Stimulated activated CD4-positive, alpha-beta T cell treated with anti-CD3 and anti-CD28 coated beads, Interleukin-1b, Interleukin-23, amount 100 ng/mL, for 24 hours (primary cell): ENCODE measurements around the gene BRWD1.

Experiments used
- DNase-seq, 4 experiments: peaks; one replicate each; pipeline ENCODE4 v3.0.0-alpha.2; 2020; ENCODE audit warnings: low read depth in 4 of 4, low spot score in 1 of 4

Gene BRWD1

GRCh38 chr21:39204134-39204533 is 109.3 kb downstream of the BRWD1 start:
- no peak for DNase-seq

- no peak for DNase-seq
Observed at GRCh38 chr21:39198800-39199199, 114.6 kb downstream of the BRWD1 start.

GRCh38 chr21:39197448-39198233 is 115.8 kb downstream of the BRWD1 start:
- DNase-seq = no peak

GRCh38 chr21:39196838-39197237 is 116.6 kb downstream of the BRWD1 start:
- DNase-seq = no peak

- no peak for DNase-seq
Observed at GRCh38 chr21:39196310-39196709, 117.1 kb downstream of the BRWD1 start.

GRCh38 chr21:39193380-39193779 is 120.1 kb downstream of the BRWD1 start:
- no peak for DNase-seq

GRCh38 chr21:39189857-39190604 is 123.4 kb downstream of the BRWD1 start:
- no peak for DNase-seq

- DNase-seq = no peak
Observed at GRCh38 chr21:39188521-39189139, 124.8 kb downstream of the BRWD1 start.

GRCh38 chr21:39187141-39187540 is 126.3 kb downstream of the BRWD1 start:
- no peak for DNase-seq

- DNase-seq = no peak
Observed at GRCh38 chr21:39186676-39187075, 126.8 kb downstream of the BRWD1 start.

GRCh38 chr21:39185157-39185556 is 128.3 kb downstream of the BRWD1 start:
- no peak for DNase-seq

GRCh38 chr21:39184050-39184980 is 129.1 kb downstream of the BRWD1 start:
- no peak for DNase-seq

GRCh38 chr21:39183272-39184049 is 130.0 kb downstream of the BRWD1 start, which contains the start of gene PSMG1:
Gene PSMG1, minus strand, starts transcription at chr21:39183451. Its CDS starts 66 bp downstream, at chr21:39183385.
- DNase-seq = peak; percentile 86 to 96 (median 92)

- peak in 2 of 4 experiments; percentile 1 to 13 for DNase-seq
Observed at GRCh38 chr21:39182484-39183271, 130.8 kb downstream of the BRWD1 start.

- no peak for DNase-seq
Observed at GRCh38 chr21:39182016-39182415, 131.4 kb downstream of the BRWD1 start.

- no peak for DNase-seq
Observed at GRCh38 chr21:39181205-39181818, 132.1 kb downstream of the BRWD1 start.

GRCh38 chr21:39180429-39181019 is 132.9 kb downstream of the BRWD1 start:
- DNase-seq = no peak

- no peak for DNase-seq
Observed at GRCh38 chr21:39178421-39178820, 135.0 kb downstream of the BRWD1 start.
